Hematopoietic multipotent progenitor cell treated with erythropoietin and hydrocortisone succinate and interleukin-3 and kit ligand, for 6 days (in vitro differentiated cells): ENCODE data around the gene SRSF1.

ENCODE experiments used
- DNase-seq: peaks from one replicate; pipeline ENCODE4 v3.0.0-alpha.2; 2015

Gene SRSF1

DNA sequence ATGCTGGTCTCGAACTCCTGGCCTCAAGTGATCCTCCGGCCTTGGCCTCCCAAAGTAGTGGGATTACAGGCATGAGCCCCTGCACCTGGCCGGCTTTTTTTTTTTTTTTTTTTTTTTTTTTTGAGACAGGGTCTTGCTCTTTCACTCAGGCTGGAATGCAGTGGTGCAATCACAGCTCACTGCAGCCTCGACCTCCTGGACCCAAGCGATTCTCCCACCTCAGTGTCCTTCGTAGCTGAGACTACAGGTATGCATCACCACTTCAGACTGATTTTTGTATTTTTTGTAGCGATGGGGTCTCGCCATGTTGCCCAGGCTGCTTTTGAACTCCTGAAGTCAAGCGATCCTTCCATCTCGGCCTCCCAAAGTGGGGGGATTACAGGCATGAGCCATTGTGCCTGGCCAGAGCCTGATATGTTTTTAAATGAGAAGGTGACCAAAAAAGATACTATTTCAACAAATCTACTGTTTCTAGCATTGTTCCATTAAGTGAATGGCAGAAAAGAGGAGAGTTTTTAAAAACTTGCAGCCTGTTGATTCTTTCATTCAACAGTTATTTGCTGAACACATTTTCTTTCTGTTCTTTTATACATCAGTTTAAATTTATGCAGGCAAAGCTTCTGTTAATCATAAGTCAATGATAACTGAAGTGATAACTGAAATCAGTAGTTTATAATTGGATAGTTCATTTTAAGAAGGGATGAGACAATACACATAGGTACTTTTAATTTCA is 3.2 kb upstream of the SRSF1 start:
- no peak for DNase-seq

DNA sequence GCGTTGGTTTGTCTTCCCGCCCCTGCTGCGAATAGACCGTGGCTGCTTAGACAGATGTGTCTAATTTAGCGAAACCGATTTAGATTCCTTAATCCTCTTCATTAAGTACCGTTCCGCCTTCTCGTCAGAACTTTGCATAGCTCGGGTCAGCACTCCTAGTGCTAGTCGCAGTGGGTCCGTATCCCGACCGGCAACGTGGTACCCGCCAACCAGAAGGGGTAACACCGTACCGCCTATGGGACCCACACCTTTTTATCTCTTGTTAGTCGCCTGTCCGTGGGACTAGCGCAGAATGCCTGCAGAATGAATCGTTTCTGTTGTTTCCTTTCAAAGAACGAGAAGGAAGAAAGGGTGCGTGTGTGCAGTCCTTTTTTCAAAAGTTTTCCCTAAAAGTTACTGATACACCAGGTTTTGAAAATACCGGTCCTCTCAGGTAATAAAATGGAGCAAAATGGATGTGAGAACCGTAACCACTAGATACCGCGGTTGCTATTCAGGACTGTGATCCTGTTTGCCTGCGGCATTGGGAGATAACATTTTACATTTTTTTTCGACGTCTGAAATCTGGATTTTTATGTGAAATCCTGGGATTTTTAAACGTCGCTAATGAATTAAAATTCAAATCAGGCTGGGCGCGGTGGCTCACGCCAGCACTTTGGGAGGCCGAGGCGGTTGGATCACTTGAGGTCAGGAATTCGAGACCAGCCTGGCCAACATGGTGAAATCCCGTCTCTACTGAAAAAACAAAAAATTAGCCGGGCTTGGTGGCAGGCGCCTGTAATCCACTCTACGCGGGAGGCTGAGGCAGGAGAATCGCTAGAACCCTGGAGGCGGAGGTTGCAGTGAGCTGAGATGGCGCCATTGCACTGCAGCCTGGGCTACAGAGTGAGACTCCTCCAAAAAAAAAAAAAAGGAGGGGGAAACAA is 998 bp upstream of the SRSF1 start:
- DNase-seq: no peak

GRCh38 chr17:58006560-58006923 is 504 bp downstream of the SRSF1 start:
- peak; percentile 91 for DNase-seq

DNA sequence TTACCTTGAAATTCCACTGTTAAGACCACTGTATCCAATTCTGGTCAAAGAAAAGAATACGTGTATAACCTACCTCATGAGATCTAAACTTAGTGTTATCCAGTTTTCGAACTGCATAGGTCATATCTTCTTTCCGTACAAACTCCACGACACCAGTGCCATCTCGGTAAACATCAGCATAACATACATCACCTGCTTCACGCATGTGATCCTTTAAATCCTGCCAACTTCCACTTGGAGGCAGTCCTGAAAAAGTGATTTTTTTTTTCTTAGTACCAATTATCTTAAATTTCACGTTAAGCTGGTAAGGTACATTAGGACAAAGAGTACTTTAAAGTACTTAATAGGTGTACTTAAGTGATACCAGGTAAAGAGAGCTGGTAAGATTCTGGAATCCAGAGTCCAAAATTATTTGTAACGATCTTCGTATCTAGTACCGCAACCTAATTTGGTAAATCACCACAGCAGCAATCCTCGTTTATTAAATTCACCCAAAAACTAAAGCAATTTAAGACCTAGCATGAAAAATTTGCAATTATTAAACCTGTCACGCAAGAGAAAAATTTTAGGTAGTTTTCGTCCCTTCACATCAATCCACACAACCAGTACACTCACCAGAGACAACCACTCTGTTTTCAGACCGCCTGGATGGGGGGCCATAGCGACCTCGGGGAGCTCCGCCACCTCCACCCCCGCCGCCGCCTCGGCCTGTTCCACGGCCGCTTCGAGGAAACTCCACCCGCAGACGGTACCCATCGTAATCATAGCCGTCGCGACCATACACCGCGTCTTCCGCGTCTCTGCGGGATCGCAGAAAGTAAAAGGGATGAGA is 1.1 kb downstream of the SRSF1 start:
- DNase-seq: no peak

GRCh38 chr17:58005031-58005727 is 1.9 kb downstream of the SRSF1 start:
- no peak for DNase-seq

GRCh38 chr17:58004060-58004459 is 3.0 kb downstream of the SRSF1 start:
- DNase-seq: peak; percentile 32

GRCh38 chr17:58002973-58003372 is 4.1 kb downstream of the SRSF1 start:
- no peak for DNase-seq

DNA sequence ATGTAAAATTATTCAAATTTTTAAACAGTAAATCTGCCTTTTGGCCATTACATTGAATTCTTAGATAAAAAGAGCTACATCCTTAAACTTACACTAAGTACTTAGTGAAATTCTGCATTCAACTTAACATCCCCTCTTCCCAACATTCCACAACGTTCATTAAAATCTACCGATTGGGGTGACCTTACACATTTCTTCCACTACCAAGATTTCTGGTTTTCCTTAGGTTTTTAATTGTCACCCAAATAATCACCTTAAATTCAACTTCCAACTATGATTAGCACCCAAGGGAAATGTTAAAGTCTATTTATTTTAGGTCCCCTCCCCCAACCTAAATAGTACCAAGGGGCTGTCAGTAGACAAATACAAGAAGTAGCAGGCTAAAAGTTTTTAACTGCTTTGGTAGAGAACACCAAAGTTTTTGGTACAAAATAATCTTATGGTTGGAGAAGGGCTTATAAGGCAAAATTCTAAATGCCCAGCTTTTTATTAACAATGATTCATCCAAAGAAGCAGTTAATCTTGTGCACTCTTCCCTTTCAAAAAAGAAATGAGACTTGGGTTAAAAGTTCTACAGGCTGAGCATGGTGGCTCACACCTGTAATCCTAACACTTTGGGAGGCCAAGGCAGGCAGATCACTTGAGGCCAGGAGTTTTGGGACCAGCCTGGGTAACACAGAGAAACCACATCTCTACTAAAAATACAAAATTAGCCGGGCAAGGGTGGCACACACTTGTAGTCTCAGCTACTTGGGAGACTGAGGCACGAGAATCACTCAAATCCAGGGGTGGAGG is 4.7 kb downstream of the SRSF1 start:
- no peak for DNase-seq

DNA sequence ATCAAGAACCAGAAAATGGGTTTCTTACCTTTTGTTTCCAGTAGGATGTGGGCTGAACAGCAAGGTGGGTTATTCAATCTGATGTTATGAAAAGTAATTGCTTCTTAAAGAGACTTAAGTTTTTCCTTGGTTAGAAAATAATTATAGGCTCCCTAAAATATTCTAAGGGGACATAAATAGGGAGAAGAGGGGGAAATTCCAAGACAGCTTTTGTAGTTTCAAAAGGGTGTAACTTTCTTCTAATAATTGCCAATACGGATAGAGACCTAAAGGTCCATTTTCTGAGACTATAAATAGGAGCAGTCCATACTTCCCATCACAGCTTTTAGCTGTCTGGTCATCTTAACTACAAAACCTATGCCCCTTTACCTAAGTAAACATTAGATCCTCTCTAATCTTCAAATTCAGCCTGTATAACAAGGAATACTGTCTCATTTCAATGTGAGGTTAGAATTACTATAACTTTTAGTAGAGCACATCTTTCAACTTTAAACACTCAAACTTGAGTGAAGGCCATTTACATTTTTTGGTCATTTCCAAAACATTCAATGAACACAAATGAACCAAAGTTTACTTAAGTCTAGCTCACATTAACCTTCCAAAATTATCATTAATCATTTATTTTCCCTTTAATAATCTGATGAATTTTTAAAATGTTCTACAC is 5.5 kb downstream of the SRSF1 start:
- no peak for DNase-seq

DNA sequence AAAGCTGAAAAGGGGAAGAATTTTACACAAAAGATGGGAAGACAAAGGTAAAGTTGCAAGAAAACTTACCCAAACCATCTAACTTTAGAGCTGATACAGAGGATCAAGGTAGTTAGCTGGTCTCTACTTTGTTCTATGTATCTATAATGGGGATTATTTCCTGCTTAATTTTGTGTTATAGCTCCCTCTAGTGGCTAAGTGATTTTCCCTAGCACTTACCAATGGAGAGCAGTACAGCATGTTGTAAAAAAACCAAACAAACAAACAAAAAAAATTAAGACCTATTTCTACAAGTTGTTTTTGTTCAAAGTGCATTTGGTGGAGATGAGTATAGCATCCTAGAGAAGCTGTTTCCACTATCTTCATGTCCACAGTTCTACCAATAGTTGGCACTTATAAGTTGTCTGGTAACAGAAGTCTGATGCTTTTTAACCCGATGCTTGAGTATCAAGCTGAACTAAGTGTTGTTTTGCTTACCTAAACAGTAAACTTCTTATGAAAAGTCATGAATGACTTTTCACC is 7.5 kb downstream of the SRSF1 start:
- peak; percentile 87 for DNase-seq

DNA sequence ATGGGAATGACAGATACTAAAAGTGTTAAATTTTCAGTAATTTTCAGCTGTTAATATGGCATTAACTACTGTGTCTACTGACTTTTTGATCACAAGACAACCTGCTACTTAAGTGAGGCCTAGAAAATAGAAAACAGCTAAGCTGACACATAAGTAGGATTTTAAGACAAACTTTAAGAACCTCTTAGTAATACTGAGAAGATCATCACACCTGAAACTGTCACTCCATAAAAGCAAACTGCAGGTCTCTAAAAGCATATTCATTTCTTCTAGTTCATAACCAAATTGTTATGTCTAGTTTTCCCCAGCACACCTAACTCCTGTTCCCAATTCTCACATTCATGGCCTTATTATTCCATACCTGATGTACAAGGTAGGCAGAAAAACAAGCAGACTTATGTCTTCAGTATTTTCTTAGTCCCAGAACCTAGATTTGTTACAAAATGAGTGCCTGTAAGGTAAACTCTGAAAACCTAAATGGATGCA is 8.0 kb downstream of the SRSF1 start:
- DNase-seq: no peak

- no peak for DNase-seq
These were observed 9.8 kb downstream of the SRSF1 start for GRCh38 chr17:57997085-57997809.

- DNase-seq: peak; percentile 91
These were observed 11.7 kb downstream of the SRSF1 start for GRCh38 chr17:57995076-57995956.

DNA sequence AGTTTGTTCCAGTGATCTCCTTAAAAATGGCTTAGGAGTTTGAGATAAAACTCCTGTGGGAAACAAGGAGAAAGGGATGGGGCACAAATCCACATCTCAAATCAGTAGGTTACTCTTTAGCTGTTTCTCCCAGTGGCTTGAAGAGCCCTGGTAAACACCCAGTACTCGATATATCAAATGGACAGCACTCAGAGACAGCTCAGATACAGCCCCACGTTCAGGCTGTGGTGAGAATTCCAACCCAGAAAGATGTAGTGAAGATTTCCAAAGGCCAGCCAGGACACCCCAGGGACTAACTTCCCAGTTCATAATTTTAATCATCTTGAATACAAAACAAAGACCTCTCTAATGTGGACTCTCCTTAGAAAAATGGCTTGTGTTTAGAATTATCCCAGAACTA is 12.6 kb downstream of the SRSF1 start:
- DNase-seq: no peak

- DNase-seq: no peak
These were observed 13.3 kb downstream of the SRSF1 start for GRCh38 chr17:57993471-57994365.

DNA sequence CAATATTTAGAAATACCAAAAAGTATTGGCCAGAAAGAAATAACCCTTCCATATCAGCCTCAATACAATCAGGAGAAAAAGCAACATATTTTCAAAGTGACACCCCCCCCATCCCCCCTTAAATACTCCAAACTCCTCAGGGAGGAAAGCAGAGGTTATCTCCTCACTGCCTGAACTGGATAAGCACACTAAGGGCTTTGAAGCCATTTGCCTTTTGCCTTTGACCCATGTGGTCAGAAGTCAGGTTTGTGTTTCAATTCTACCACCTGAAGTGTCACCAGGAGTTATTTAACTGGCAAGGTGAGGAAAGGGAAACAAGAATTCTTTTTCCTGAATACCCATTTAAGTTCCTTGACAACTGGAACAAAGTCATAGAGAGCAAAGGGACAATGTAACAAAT is 15.5 kb downstream of the SRSF1 start:
- no peak for DNase-seq

DNA sequence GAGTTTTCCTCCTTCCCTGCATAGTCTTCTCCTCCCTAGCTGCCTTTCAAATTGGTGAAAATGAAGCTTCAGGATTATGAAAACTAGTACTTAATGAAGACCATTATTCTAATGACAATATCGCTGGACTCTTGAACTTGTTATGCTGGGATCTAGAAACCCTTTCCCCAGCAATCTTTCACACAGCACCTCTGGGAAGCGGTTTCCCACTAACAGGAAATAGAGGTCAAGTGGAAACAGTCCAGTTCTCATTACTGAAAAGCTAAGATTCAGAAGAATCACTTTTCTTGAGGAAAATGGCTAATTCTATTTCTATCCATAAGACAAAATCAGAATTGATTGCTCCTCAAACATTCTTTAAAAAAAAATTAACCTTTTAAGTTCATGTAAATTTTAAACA is 17.0 kb downstream of the SRSF1 start:
- DNase-seq: no peak
